Smooth muscle cell (in vitro differentiated cells): ENCODE data around the gene CASS4. TPM values are rescaled to one million over a fixed set of nuclear protein-coding genes. Genes with fewer than 3 reads are reported as not detected.

Source experiments
- DNase-seq: peaks from one replicate; lab custom pipeline; 2025; ENCODE audit not compliant: unreplicated experiment; lab: John Stamatoyannopoulos, UW
- H2AFZ ChIP-seq: fragments of 200-600 bp; sonication (generic); 2 replicates; pipeline ENCODE4 v1.6.0; 2016; ENCODE audit warnings: antibody characterized with exemption, low read depth, mild to moderate bottlenecking
- H3F3A ChIP-seq: fragments of 200-600 bp; sonication (generic); 2 replicates; pipeline ENCODE4 v1.6.0; 2017; ENCODE audit warnings: antibody characterized with exemption, low read depth
- H3K27ac ChIP-seq: fragments of 200-600 bp; sonication (generic); 2 replicates; pipeline ENCODE4 v1.5.1; 2016; ENCODE audit warnings: low read depth, mild to moderate bottlenecking
- H3K27me3 ChIP-seq: fragments of 200-600 bp; sonication (generic); 2 replicates; pipeline ENCODE4 v1.6.1; 2016; ENCODE audit warnings: low read depth, mild to moderate bottlenecking
- H3K36me3 ChIP-seq: fragments of 200-600 bp; sonication (generic); 2 replicates; pipeline ENCODE4 v1.5.1; 2016; ENCODE audit warnings: low read depth
- H3K4me1 ChIP-seq: fragments of 200-600 bp; sonication (generic); 2 replicates; pipeline ENCODE4 v1.5.1; 2016; ENCODE audit warnings: low read depth
- H3K4me2 ChIP-seq: fragments of 200-600 bp; sonication (generic); 2 replicates; pipeline ENCODE4 v1.6.0; 2016; ENCODE audit warnings: mild to moderate bottlenecking
- H3K4me3 ChIP-seq: fragments of 200-600 bp; sonication (generic); 2 replicates; pipeline ENCODE4 v1.5.1; 2016; ENCODE audit warnings: mild to moderate bottlenecking
- H3K79me2 ChIP-seq: fragments of 200-600 bp; sonication (generic); 2 replicates; pipeline ENCODE4 v1.6.0; 2016; ENCODE audit warnings: low read depth, mild to moderate bottlenecking
- H3K9ac ChIP-seq: fragments of 200-600 bp; sonication (generic); 2 replicates; pipeline ENCODE4 v1.6.0; 2016; ENCODE audit warnings: low read depth
- H3K9me3 ChIP-seq: fragments of 200-600 bp; sonication (generic); replicated peaks from 2 replicates; pipeline ENCODE4 v1.5.1; 2016; ENCODE audit warnings: low read depth
- H4K20me1 ChIP-seq: fragments of 200-600 bp; sonication (generic); 2 replicates; pipeline ENCODE4 v1.6.0; 2016; ENCODE audit warnings: low read depth
- CTCF ChIP-seq: fragments of 200-600 bp; sonication (generic); IDR thresholded peaks from 2 replicates; pipeline ENCODE4 v1.5.1; 2017; ENCODE audit warnings: borderline replicate concordance, mild to moderate bottlenecking, antibody characterized with exemption; ENCODE audit not compliant: insufficient read depth, poor library complexity, severe bottlenecking
- WGBS: methylation state at CpG from one replicate; pipeline ENCODE4 v1.1.7; 2016; ENCODE audit warnings: low lambda C conversion rate; 5-methylcytosine and 5-hydroxymethylcytosine counted together
- polyA plus RNA-seq: library from polyadenylated mRNA; unstranded; fragments of >200 nt; fragmentation: Nextera tagmentation; extraction: Ambion mirVana; gene quantifications from 2 replicates; pipeline ENCODE4 v1.2.1, GENCODE V29; 2016
- total RNA-seq: library from RNA; depleted of rRNA; stranded (reverse); fragments of >200 nt; gene quantifications from 2 replicates; pipeline ENCODE4 v1.2.3, GENCODE V29; 2014

The CASS4 gene
- total RNA-seq (0.22 TPM in 1 of 2 replicates, not detected in the other), polyA plus RNA-seq (0.07 and 0.34 TPM in 2 replicates)

GRCh38 chr20:56411759-56412472 is at the start of gene CASS4:
CASS4 (plus strand) TSS chr20:56412260; CDS start chr20:56412459, 199 bp downstream.
- Histone ChIP-seq H3K27ac (peak within 1 kb of the TSS; percentile 49), H3K9ac (no peak within 1 kb of the TSS), H4K20me1 (no peaks in the 10 kb centered on the region), H3K9me3 (no peaks in the 10 kb centered on the region), H3K79me2 (no peaks in the 10 kb centered on the region), H2AFZ (no peak within 1 kb of the TSS), H3K4me1 (no peaks in the 10 kb centered on the region), H3K4me2 (peak within 1 kb of the TSS; percentile 66), H3K4me3 (no peak within 1 kb of the TSS), H3K36me3 (no peaks in the 10 kb centered on the region), H3F3A (no peaks in the 10 kb centered on the region), H3K27me3 (no peaks in the 10 kb centered on the region)
- TF ChIP-seq CTCF, result no peak
- 52% methylated on average over 10 of the region's 10 CpGs for WGBS
- DNase-seq, result no peak

GRCh38 chr20:56362833-56363413 is 49.1 kb upstream of the CASS4 start:
- Histone ChIP-seq H2AFZ (no peak overlapping the region), H3K9me3 (no peaks in the 10 kb centered on the region), H3K9ac (no peak overlapping the region), H3K4me1 (peaks cover 16% of the 10 kb centered on the region), H3K27me3 (no peaks in the 10 kb centered on the region), H3K36me3 (no peaks in the 10 kb centered on the region), H4K20me1 (peaks cover 35% of the 10 kb centered on the region), H3K4me2 (no peak overlapping the region), H3K27ac (no peak overlapping the region), H3K4me3 (no peak overlapping the region), H3F3A (peaks cover 12% of the 10 kb centered on the region), H3K79me2 (peaks cover 26% of the 10 kb centered on the region)
- 71% methylated on average over 8 of the region's 8 CpGs for WGBS
- TF ChIP-seq CTCF, result no peak
- DNase-seq, result no peak

- no peaks in the 10 kb centered on the region for H3K36me3 ChIP-seq
- peaks cover 26% of the 10 kb centered on the region for H3K79me2 ChIP-seq
- peaks cover 11% of the 10 kb centered on the region for H3K4me1 ChIP-seq
- no peak overlapping the region for H3K4me3 ChIP-seq
- peaks cover 6% of the 10 kb centered on the region for H3F3A ChIP-seq
- no peak overlapping the region for H2AFZ ChIP-seq
- H3K4me2 ChIP-seq, result no peak overlapping the region
- H3K9me3 ChIP-seq, result no peaks in the 10 kb centered on the region
- no peak overlapping the region for H3K27ac ChIP-seq
- TF ChIP-seq CTCF, result no peak
- no peak overlapping the region for H3K9ac ChIP-seq
- WGBS, result 95% methylated on average over 6 of the region's 6 CpGs
- H3K27me3 ChIP-seq, result no peaks in the 10 kb centered on the region
- peaks cover 35% of the 10 kb centered on the region for H4K20me1 ChIP-seq
- DNase-seq, result no peak
Measured at GRCh38 chr20:56363491-56363890, 48.6 kb upstream of the CASS4 start.
